Measurements from ENCODE around the gene TBXAS1. TPM values are rescaled to one million over a fixed set of nuclear protein-coding genes. Genes with fewer than 3 reads are reported as not detected.
A peak's percentile ranks its signal among the peaks of the same experiment; 100 is the strongest.

The TBXAS1 gene
- polyA plus RNA-seq, 6 donors from 2014 or later, result 0.57 to 4.2 (median 2.5) TPM

DNA sequence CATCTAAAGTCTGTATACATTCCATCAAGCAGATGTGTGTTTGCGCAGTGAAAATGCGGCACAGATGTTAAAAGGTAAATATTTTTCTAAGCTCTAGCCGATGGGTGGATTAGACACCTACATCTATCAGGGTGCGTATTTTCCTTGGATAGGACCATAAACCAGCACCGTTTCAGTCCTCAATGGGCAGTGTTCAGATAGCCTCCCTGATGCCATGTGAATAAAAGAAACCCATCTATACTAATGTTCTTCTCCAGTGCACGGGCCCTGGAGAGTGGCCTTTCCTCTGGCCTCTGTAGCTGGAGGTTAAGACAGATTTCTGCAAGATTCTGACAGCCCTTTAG, 130.2 kb downstream of the TBXAS1 start:
- no peaks in the 10 kb centered on the region for H3K9me3 Mint-ChIP-seq
- H3K27me3 Mint-ChIP-seq, result no peaks in the 10 kb centered on the region
- no peak overlapping the region for H3K27ac Mint-ChIP-seq
- no peak overlapping the region for H3K4me3 Mint-ChIP-seq
- H3K36me3 Mint-ChIP-seq, result no peaks in the 10 kb centered on the region
- H3K4me1 Mint-ChIP-seq, result no peaks in the 10 kb centered on the region
- ATAC-seq (ENCODE audit: low read depth in 2 of 2) (no peak), DNase-seq (no peak)

DNA sequence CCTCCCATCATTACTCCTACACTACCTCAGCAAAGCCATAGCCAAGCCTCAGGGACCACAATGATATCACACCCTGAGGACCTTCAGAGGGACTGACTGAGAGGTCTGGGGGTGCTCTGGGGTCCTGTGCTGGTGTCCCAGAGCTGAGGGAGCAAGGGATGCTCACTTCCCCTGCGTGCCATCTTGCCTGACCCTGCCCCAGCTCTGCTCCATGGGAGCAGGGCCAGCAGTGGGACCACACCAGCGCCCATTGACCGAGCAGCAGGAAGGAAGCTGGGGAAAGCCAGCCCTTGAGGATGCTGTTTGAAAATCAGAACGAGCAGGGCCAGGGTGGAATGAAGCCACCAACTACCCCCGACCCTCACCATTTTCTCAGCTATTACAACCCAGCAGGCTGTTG, 130.7 kb downstream of the TBXAS1 start:
- ATAC-seq (ENCODE audit: low read depth in 2 of 2), result no peak
- Mint-ChIP-seq H3K4me3 (no peak overlapping the region), H3K27me3 (no peaks in the 10 kb centered on the region), H3K27ac (no peak overlapping the region), H3K9me3 (no peaks in the 10 kb centered on the region), H3K4me1 (no peaks in the 10 kb centered on the region), H3K36me3 (no peaks in the 10 kb centered on the region)
- no peak for DNase-seq

DNA sequence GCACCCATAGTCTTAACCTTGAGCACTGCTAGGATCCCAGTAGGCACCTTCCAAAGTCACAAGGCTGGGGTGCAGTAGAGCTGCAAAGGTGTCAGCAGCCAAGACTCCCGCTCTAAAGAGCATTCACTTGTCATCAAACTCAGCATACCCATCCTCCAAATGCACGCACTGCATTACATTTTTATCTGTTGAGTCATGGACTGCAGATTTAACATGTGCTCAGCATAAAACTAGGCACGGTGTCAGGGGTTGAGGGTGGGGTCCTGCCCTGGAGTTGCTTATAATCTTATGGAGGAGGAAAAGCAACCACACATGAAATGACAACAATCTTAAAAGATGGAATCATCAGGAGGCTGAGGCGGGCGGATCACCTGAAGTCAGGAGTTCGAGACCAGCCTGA, 131.1 kb downstream of the TBXAS1 start:
- DNase-seq (no peak), ATAC-seq (ENCODE audit: low read depth in 2 of 2) (no peak)
- Mint-ChIP-seq H3K4me3 (no peak overlapping the region), H3K36me3 (no peaks in the 10 kb centered on the region), H3K27me3 (no peaks in the 10 kb centered on the region), H3K4me1 (no peaks in the 10 kb centered on the region), H3K27ac (no peak overlapping the region), H3K9me3 (no peaks in the 10 kb centered on the region)

DNA sequence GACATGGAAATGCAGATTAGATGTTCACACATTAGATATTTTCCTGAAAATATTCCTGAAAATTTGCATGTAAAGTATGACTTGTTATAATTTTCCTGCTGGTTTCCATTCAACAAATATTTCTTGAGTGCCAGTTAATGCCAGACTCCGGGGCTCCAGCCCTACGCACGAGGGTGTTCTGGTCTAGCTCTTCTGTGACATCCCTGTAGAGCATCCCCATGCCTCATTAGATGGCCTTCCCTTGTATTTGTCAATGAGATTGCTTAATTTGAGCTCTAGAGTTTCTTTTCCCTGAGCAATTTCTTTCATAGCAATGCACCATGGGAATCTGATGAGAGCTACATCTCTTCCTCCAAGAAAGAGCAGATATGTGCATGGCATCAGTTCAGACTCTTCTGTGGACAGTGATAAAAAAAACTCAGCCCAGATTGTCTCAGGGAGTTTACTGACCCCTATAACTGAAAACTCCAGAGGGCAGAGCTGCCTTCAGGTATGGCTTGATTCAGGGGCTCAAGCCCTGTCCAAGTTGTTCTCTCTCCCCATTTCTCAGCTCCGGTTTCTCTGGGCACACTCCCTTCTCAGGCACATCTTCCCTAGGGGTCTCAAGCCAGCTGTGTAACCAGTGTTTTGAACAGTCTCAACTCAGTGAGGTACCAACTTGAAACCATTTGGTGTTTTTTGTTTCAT, 137.0 kb downstream of the TBXAS1 start:
- ATAC-seq (ENCODE audit: low read depth in 2 of 2) (no peak), DNase-seq (no peak)
- no peaks in the 10 kb centered on the region for H3K4me1 Mint-ChIP-seq
- H3K9me3 Mint-ChIP-seq, result no peaks in the 10 kb centered on the region
- no peaks in the 10 kb centered on the region for H3K27me3 Mint-ChIP-seq
- H3K27ac Mint-ChIP-seq, result no peak overlapping the region
- no peak overlapping the region for H3K4me3 Mint-ChIP-seq
- H3K36me3 Mint-ChIP-seq, result peaks cover 0 to 7% of the 10 kb centered on the region in 2 donors

DNA sequence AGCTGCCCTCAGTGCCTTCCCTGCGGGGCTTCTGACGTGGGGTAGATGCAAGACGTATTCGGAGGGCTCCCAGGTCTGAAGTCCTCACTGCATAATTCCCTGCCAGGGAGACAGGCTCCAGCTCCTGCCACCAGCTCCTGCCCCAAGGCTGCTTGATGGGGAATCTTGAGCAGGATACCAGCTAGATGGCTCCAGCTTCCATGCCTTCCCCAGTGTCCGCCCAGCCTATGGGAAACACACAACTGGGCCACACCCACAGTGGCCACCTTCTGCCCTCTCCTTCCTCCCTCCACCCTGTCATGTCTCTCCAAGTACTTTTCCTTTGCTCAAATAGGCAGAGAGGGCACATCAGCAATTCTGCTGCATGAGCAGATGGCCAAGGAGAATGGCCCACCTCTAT, 137.9 kb downstream of the TBXAS1 start:
- ATAC-seq (ENCODE audit: low read depth in 2 of 2), result no peak
- Mint-ChIP-seq H3K27me3 (no peaks in the 10 kb centered on the region), H3K4me1 (no peaks in the 10 kb centered on the region)

DNA sequence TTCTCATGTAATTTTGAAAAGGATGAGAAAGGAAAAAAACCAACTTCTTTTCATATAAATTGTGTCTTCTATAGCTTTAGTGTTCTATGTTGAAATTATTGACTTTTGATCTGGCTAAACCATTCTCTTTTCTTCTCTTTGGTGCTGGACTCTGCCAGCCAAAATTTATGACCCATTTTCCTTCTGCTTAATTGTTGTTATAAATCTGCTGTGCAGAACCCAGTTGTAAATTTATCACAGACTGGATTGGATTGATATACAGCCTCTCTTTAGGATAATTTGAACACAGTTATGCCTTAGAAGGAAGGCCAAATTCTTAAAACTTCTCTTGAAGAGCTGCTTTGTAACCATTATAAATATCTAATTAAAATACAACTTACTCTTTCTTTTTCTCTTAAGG, 139.9 kb downstream of the TBXAS1 start:
- no peak overlapping the region for H3K27ac Mint-ChIP-seq
- no peak for ATAC-seq (ENCODE audit: low read depth in 2 of 2)

More for the DNA sequence above, 137.9 kb downstream of the TBXAS1 start:
- H3K36me3 Mint-ChIP-seq, result peaks cover 0 to 7% of the 10 kb centered on the region in 2 donors
- DNase-seq, result no peak
- H3K9me3 Mint-ChIP-seq, result no peaks in the 10 kb centered on the region
- no peak overlapping the region for H3K4me3 Mint-ChIP-seq
- H3K27ac Mint-ChIP-seq, result peak overlapping the region in 1 of 6 donors; percentile 79

DNA sequence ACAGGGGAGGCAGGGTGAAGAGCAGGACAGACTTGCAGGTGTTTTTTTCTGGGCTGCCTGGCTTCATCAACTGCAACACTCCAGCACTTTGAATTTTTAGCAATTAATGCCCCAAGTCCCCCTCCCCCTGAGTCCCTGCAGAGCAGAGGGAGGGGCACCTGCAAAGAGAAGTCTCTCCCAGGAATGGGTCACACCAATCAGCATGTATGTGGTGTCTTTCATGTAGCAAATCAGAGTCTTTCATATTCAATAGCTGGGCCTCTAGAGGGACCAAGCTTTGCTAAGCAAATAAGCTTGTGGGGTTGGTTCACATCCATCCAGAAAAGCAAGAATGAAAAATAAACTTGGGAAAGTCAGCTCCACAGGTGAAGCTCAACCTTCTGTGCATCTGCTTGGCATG, 143.0 kb downstream of the TBXAS1 start:
- H3K36me3 Mint-ChIP-seq, result peaks cover 0 to 4% of the 10 kb centered on the region in 2 donors
- no peaks in the 10 kb centered on the region for H3K9me3 Mint-ChIP-seq
- no peaks in the 10 kb centered on the region for H3K4me1 Mint-ChIP-seq
- ATAC-seq (ENCODE audit: low read depth in 2 of 2) (no peak), DNase-seq (no peak)
- H3K27me3 Mint-ChIP-seq, result no peaks in the 10 kb centered on the region
- H3K4me3 Mint-ChIP-seq, result no peak overlapping the region
- H3K27ac Mint-ChIP-seq, result no peak overlapping the region

More for the DNA sequence above, 139.9 kb downstream of the TBXAS1 start:
- Mint-ChIP-seq H3K4me3 (no peak overlapping the region), H3K27me3 (no peaks in the 10 kb centered on the region), H3K36me3 (peaks cover 0 to 7% of the 10 kb centered on the region in 2 donors), H3K4me1 (no peaks in the 10 kb centered on the region), H3K9me3 (no peaks in the 10 kb centered on the region)
- no peak for DNase-seq

DNA sequence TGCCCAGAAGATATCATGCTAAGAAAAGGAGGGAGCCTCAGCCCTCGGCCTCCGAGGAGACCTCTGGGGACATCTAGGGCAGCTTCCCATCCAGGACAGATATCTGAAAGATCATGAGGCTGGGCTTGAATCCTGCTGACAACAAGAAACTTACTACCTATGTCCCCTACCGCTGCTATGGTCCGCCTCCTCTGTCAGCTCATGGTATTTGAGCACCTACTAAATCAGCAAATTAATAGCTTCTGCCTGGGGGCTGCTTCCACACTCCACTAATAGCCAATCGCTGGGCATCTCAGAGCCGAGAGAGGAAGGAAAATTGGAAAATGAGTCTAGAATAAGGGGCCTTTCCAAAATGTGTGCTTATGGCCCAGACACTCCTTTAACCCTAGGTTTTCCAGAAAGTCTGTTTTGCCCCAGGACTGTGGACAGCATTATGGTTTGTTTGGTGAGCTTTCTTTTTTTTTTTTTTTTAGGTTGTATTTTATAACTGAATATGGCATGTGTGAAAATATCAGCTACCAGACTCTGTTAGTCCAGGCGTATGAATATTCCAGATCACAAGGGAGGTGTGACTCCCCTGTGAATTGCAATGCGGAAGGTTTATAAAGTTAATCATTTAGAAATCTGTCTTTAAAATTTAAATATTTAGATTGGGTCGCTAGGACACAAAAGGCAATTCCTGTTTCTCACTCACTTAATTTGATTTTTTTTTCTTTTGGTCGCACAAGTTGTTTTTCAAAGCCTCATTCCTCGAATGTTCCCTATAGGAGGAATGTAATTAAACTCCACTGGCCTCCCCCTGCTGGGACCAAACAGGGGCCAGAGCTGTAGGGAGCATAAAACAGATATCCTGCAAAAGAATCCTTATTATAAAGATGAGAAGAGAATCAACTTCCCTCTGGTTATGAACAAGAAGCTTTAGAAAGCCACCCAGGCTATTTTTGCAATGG, 144.3 kb downstream of the TBXAS1 start:
- H3K27me3 Mint-ChIP-seq, result no peaks in the 10 kb centered on the region
- no peaks in the 10 kb centered on the region for H3K9me3 Mint-ChIP-seq
- H3K4me3 Mint-ChIP-seq, result no peak overlapping the region
- H3K36me3 Mint-ChIP-seq, result no peaks in the 10 kb centered on the region
- H3K4me1 Mint-ChIP-seq, result no peaks in the 10 kb centered on the region
- DNase-seq (no peak), ATAC-seq (ENCODE audit: low read depth in 2 of 2) (no peak)
- H3K27ac Mint-ChIP-seq, result peak overlapping the region in 1 of 6 donors; percentile 10

DNA sequence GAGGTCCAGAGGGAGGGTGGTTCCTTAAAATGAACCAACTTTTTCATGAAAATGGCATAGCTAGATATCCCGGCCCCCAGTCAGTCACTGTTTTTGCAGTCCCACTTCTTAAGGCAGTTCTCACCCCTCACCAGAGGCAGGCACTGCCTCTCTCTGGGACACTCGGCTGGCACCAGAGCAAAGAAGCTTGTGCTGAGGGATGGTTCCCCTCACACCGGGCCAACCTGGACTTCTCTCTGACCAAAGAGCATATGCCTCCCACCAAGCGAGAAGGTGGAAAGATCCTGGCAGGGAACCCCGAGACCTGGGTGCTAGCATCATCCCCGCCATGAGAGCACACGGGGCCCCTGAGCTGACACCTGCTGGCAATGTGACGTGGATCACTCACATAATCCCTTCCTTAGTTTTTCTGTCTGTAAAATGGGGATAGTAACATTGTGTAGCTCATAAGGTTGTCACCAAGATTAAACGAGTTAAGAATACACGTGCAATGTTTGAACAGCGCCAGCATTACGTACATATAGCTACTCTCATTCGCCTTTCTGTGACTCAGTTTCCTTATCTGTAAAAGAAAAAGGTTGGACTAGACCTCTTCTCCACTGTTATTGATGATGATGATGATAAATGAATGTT, 145.2 kb downstream of the TBXAS1 start:
- Mint-ChIP-seq H3K4me1 (no peaks in the 10 kb centered on the region), H3K27ac (no peak overlapping the region), H3K27me3 (no peaks in the 10 kb centered on the region), H3K4me3 (no peak overlapping the region), H3K9me3 (no peaks in the 10 kb centered on the region), H3K36me3 (no peaks in the 10 kb centered on the region)
- DNase-seq (no peak), ATAC-seq (ENCODE audit: low read depth in 2 of 2) (no peak)

DNA sequence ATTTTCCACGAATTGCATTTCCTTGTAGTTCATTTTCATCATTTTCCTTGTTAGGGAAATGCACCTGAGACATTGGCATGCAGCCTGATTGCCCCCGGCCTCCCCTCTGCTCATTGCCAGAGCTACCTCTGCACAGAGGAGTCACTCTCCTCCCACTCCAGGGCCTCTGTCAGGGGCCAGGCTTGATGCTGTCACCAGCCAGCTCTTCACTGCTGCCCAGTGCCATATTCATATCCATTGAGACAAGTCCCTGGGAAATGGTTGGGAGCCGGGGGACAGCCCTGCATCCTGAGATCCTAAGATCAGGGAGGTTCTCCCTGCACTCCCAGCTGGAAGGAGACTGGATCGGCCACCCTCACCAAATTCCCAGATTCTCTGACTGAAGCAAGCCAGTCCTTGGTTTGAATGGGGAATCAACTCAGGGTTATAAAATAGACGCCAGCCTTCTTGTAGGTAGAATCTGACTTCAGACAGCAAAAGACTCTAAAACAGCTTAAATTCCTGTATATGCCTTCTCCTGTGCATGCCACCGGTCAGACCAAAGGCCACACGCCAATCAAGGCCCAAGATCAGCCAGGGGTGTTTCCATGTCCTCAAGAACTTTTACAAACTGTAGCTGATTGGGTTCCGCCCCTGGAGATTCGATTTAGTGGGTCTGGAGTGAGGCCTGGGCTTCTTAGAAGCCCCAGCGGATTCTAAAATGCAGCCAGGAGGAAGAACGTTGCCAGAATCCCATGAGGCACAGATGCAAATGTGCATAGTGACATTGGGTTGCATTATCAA, 147.2 kb downstream of the TBXAS1 start:
- H3K9me3 Mint-ChIP-seq, result no peaks in the 10 kb centered on the region
- DNase-seq (no peak), ATAC-seq (ENCODE audit: low read depth in 2 of 2) (no peak)
- H3K27ac Mint-ChIP-seq, result no peak overlapping the region
- no peak overlapping the region for H3K4me3 Mint-ChIP-seq
- H3K4me1 Mint-ChIP-seq, result peaks cover 0 to 5% (median 4%) of the 10 kb centered on the region in 3 donors
- H3K36me3 Mint-ChIP-seq, result no peaks in the 10 kb centered on the region
- H3K27me3 Mint-ChIP-seq, result no peaks in the 10 kb centered on the region

DNA sequence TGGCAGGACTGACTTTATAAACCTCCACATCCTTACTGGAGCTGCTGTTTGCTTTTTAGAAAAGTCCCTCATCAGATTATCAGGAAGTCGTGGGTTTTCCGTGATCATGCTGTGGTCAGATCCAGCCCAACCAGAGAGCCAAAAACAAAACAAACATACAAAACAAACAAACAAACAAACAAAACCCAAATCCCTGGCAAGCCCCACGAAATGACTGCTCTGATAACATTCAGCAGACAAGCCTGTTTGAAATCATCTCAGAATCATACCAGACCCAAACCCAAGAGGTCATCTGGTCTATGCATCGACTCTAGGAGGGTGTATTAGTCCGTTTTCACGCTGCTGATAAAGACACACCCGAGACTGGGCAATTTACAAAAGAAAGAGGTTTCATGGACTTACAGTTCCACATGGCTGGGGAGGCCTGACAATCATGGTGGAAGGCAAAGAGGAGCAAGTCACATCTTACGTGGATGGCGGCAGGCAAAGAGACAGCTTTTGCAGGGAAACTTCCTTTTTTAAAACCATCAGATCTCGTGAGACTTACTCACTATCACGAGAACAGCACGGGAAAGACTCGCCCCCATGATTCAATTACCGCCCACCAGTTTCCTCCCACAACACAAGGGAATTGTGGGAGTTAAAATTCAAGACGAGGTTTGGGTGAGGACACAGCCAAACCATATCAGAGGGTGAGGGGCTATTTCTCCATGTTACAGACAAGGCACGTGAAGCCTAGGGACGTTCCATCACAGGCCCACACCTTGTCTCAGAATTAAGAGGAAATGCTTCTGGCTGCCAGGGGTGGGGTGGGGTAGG, 148.0 kb downstream of the TBXAS1 start:
- no peaks in the 10 kb centered on the region for H3K9me3 Mint-ChIP-seq
- H3K4me1 Mint-ChIP-seq, result peaks cover 0 to 5% (median 4%) of the 10 kb centered on the region in 3 donors
- H3K4me3 Mint-ChIP-seq, result no peak overlapping the region
- no peaks in the 10 kb centered on the region for H3K27me3 Mint-ChIP-seq
- no peak overlapping the region for H3K27ac Mint-ChIP-seq
- ATAC-seq (ENCODE audit: low read depth in 2 of 2) (no peak), DNase-seq (no peak)
- no peaks in the 10 kb centered on the region for H3K36me3 Mint-ChIP-seq

DNA sequence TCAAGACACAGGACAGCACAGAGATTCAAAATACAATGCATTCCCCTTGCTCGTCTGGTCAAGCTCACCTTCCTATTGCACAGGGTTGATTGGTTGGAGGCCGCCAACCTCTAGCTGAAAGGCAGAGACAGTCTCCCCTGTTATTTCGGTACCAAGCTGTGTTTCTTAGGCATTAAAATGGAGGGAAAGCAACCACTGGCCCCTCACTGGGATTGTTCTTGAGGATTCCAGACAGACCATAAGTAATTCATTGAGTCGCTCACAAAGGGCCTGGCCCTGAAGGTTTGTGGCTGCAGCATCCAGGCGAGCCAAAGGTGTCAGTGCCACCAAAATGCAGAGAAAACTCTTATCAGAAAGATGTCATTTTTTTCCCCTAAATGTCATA, 152.4 kb downstream of the TBXAS1 start:
- Mint-ChIP-seq H3K27ac (peak overlapping the region in 1 of 6 donors; percentile 38), H3K4me1 (peaks cover 0 to 6% (median 5%) of the 10 kb centered on the region in 3 donors), H3K4me3 (no peak overlapping the region), H3K27me3 (no peaks in the 10 kb centered on the region), H3K36me3 (no peaks in the 10 kb centered on the region), H3K9me3 (no peaks in the 10 kb centered on the region)
- DNase-seq, result no peak
- no peak for ATAC-seq (ENCODE audit: low read depth in 2 of 2)

Data from naive B cell (primary cell).